GM23338 (cell line): ENCODE measurements around the gene LRRC8B. TPM values are rescaled to one million over a fixed set of nuclear protein-coding genes. Genes with fewer than 3 reads are reported as not detected.

Experiments
- ATAC-seq: fragments of 200-7000 bp; cut with Tn5 transposase; 3 replicates; pipeline ENCODE4 v1.9.1; 2020
- DNase-seq: peaks from one replicate; pipeline ENCODE4 v3.0.0-alpha.2; 2015; ENCODE audit warnings: low spot score
- H2AFZ ChIP-seq: fragments of 200-600 bp; sonication (generic); 2 replicates; pipeline ENCODE4 v1.8.0; 2016; ENCODE audit warnings: antibody characterized with exemption, mild to moderate bottlenecking, moderate library complexity
- H3F3A ChIP-seq: fragments of 200-600 bp; sonication (generic); replicated peaks from 2 replicates; pipeline ENCODE4 v1.8.0; 2017; ENCODE audit warnings: antibody characterized with exemption, mixed run types, low read depth
- H3K27ac ChIP-seq: fragments of 200-600 bp; sonication (generic); 2 replicates; pipeline ENCODE4 v1.6.1; 2016; ENCODE audit warnings: low read depth
- H3K27me3 ChIP-seq: fragments of 200-600 bp; sonication (generic); 2 replicates; pipeline ENCODE4 v1.8.0; 2016; ENCODE audit warnings: mild to moderate bottlenecking, mixed run types, moderate library complexity; ENCODE audit not compliant: insufficient read depth
- H3K36me3 ChIP-seq: fragments of 200-600 bp; sonication (generic); 2 replicates; pipeline ENCODE4 v1.8.0; 2016; ENCODE audit warnings: mild to moderate bottlenecking; ENCODE audit not compliant: insufficient read depth
- H3K4me1 ChIP-seq: fragments of 200-600 bp; sonication (generic); 2 replicates; pipeline ENCODE4 v1.8.0; 2016; ENCODE audit warnings: mild to moderate bottlenecking, moderate library complexity; ENCODE audit not compliant: insufficient read depth
- H3K4me2 ChIP-seq: fragments of 200-600 bp; sonication (generic); 2 replicates; pipeline ENCODE4 v1.7.1; 2017; ENCODE audit warnings: mixed run types
- H3K4me3 ChIP-seq: fragments of 200-600 bp; sonication (generic); 2 replicates; pipeline ENCODE4 v1.6.1; 2016; ENCODE audit warnings: mixed run types
- H3K79me2 ChIP-seq: fragments of 200-600 bp; sonication (generic); replicated peaks from 2 replicates; pipeline ENCODE4 v1.8.0; 2017; ENCODE audit warnings: mild to moderate bottlenecking; ENCODE audit not compliant: insufficient read depth
- H3K9me2 ChIP-seq: fragments of 200-600 bp; sonication (generic); 2 replicates; pipeline ENCODE4 v1.8.0; 2017; ENCODE audit not compliant: insufficient read depth
- H4K20me1 ChIP-seq: fragments of 200-600 bp; sonication (generic); replicated peaks from 2 replicates; pipeline ENCODE4 v1.8.0; 2017; ENCODE audit warnings: mild to moderate bottlenecking; ENCODE audit not compliant: insufficient read depth
- H3K27ac Mint-ChIP-seq: 2 replicates; pipeline ENCODE4 v1.8.0; 2020; ENCODE audit warnings: inconsistent platforms, mild to moderate bottlenecking, moderate library complexity, mixed read lengths
- H3K27me3 Mint-ChIP-seq: 3 replicates; pipeline ENCODE4 v1.8.0; 2022; ENCODE audit warnings: low read depth, mild to moderate bottlenecking, moderate library complexity, mixed read lengths, inconsistent platforms; ENCODE audit not compliant: insufficient read depth, poor library complexity
- H3K36me3 Mint-ChIP-seq: 3 replicates; pipeline ENCODE4 v1.8.0; 2021; ENCODE audit warnings: low read depth, mild to moderate bottlenecking, inconsistent platforms, moderate library complexity, mixed read lengths
- H3K4me1 Mint-ChIP-seq: 3 replicates; pipeline ENCODE4 v1.8.0; 2020; ENCODE audit warnings: mild to moderate bottlenecking, inconsistent platforms, mixed read lengths
- H3K4me3 Mint-ChIP-seq: 3 replicates; pipeline ENCODE4 v1.8.0; 2021; ENCODE audit warnings: moderate library complexity, mild to moderate bottlenecking, inconsistent platforms, mixed read lengths
- H3K9me3 Mint-ChIP-seq: 3 replicates; pipeline ENCODE4 v1.8.0; 2020; ENCODE audit warnings: moderate library complexity, mild to moderate bottlenecking, inconsistent platforms, mixed read lengths
- CREB1 ChIP-seq: fragments of 250-450 bp; sonication (Bioruptor Pico); IDR thresholded peaks from 2 replicates; pipeline ENCODE4 v1.5.0; 2020; ENCODE audit warnings: low read depth, mild to moderate bottlenecking, moderate library complexity
- CTCF ChIP-seq, 2 experiments: fragments of 200-600 bp in 1 of 2; sonication (generic) in 1 of 2; conservative IDR thresholded peaks; 2 replicates each; pipeline versions ENCODE4 v1.5.1 to v1.6.1; 2016 to 2017; ENCODE audit warnings: antibody characterized with exemption in 2 of 2, low read depth in 2 of 2, mild to moderate bottlenecking in 2 of 2, moderate library complexity in 1 of 2
- ETS1 ChIP-seq: IDR thresholded peaks from 2 replicates; pipeline ENCODE4 v1.6.1; 2016; ENCODE audit warnings: antibody characterized with exemption
- EZH2 ChIP-seq: fragments of 200-600 bp; sonication (generic); IDR thresholded peaks from one replicate; pipeline ENCODE4 v1.8.0; 2017; ENCODE audit warnings: antibody characterized with exemption, mild to moderate bottlenecking, low read depth; ENCODE audit not compliant: unreplicated experiment
- EZH2phosphoT487 ChIP-seq: fragments of 200-600 bp; sonication (generic); IDR thresholded peaks from one replicate; pipeline ENCODE4 v1.8.1; 2018; ENCODE audit warnings: antibody characterized with exemption; ENCODE audit not compliant: unreplicated experiment
- JUNB ChIP-seq: IDR thresholded peaks from one replicate; pipeline ENCODE4 v1.6.1; 2016; ENCODE audit warnings: antibody characterized with exemption; ENCODE audit not compliant: unreplicated experiment
- NANOG ChIP-seq: IDR thresholded peaks from 2 replicates; pipeline ENCODE4 v1.6.1; 2016; ENCODE audit warnings: antibody characterized with exemption, borderline replicate concordance
- POLR2AphosphoS5 ChIP-seq: IDR thresholded peaks from 2 replicates; pipeline ENCODE4 v1.6.1; 2016; ENCODE audit warnings: antibody characterized with exemption, low read depth
- REST ChIP-seq: IDR thresholded peaks from one replicate; pipeline ENCODE4 v1.6.1; 2018; ENCODE audit warnings: antibody characterized with exemption; ENCODE audit not compliant: unreplicated experiment
- STAT1 ChIP-seq: IDR thresholded peaks from one replicate; pipeline ENCODE4 v1.6.1; 2016; ENCODE audit warnings: antibody characterized with exemption; ENCODE audit not compliant: unreplicated experiment
- ZNF114 ChIP-seq: fragments of 250-450 bp; sonication (Bioruptor Pico); IDR thresholded peaks from 2 replicates; pipeline ENCODE4 v1.5.0; 2020; ENCODE audit warnings: mild to moderate bottlenecking, moderate library complexity
- ZNF331 ChIP-seq: fragments of 250-450 bp; sonication (Bioruptor Pico); IDR thresholded peaks from 2 replicates; pipeline ENCODE4 v1.5.0; 2020; ENCODE audit warnings: low read depth, mild to moderate bottlenecking, moderate library complexity
- ZNF462 ChIP-seq: fragments of 250-450 bp; sonication (Bioruptor Pico); IDR thresholded peaks from 2 replicates; pipeline ENCODE4 v1.5.0; 2020; ENCODE audit warnings: mild to moderate bottlenecking, moderate library complexity
- polyA plus RNA-seq: library from polyadenylated mRNA; unstranded; fragments of >200 nt; fragmentation: Nextera tagmentation; extraction: Ambion mirVana; gene quantifications from 2 replicates; pipeline ENCODE4 v1.2.1, GENCODE V29; 2016
- total RNA-seq: library from RNA; depleted of rRNA; stranded (reverse); fragments of >200 nt; shearing (Covaris generic); gene quantifications from 2 replicates; pipeline ENCODE4 v1.2.3, GENCODE V29; 2014

The LRRC8B gene
- total and polyA plus RNA-seq, 2 experiments from 2014 or later: 9.0 to 26.5 TPM

GRCh38 chr1:89620664-89621063 is 96.0 kb downstream of the LRRC8B start:
- Histone ChIP-seq H3K27me3 (no peaks in the 10 kb centered on the region), H3K4me1 (no peaks in the 10 kb centered on the region), H4K20me1 (no peaks in the 10 kb centered on the region; the same call in 1 of the 2 replicates), H3K36me3 (no peaks in the 10 kb centered on the region), H3K27ac (no peak overlapping the region), H3K4me3 (no peak overlapping the region), H3F3A (no peaks in the 10 kb centered on the region), H2AFZ (no peak overlapping the region), H3K4me2 (no peak overlapping the region), H3K9me2 (0 out of 2 replicates have a peak, but pooled peaks cover 2% of the 10 kb centered on the region), H3K79me2 (no peaks in the 10 kb centered on the region)
- H3K27ac Mint-ChIP-seq: no peak overlapping the region
- no peaks in the 10 kb centered on the region for H3K4me1 Mint-ChIP-seq
- no peak for DNase-seq
- H3K36me3 Mint-ChIP-seq: peaks cover 15% of the 10 kb centered on the region; the same call in 2 of the 3 replicates
- H3K9me3 Mint-ChIP-seq: peaks cover 11% of the 10 kb centered on the region
- H3K4me3 Mint-ChIP-seq: no peak overlapping the region
- no peak for ATAC-seq
- TF ChIP-seq EZH2: no peak
- TF ChIP-seq EZH2phosphoT487: no peak
- no peak for TF ChIP-seq CREB1 (CRISPR knock-in tag)
- no peak for TF ChIP-seq REST
- no peak for TF ChIP-seq STAT1
- TF ChIP-seq ZNF462 (CRISPR knock-in tag): no peak
- no peak for TF ChIP-seq POLR2AphosphoS5
- no peak for TF ChIP-seq ZNF331 (CRISPR knock-in tag)
- TF ChIP-seq ETS1: no peak
- no peak for TF ChIP-seq CTCF (conservative IDR thresholded peaks at IDR 0.05; ENCODE audit: low read depth in 2 of 2)
- TF ChIP-seq ZNF114 (CRISPR knock-in tag): no peak
- no peak for TF ChIP-seq NANOG
- TF ChIP-seq JUNB: no peak
- H3K27me3 Mint-ChIP-seq: no peaks in the 10 kb centered on the region
